OCI-LY1 (cell line): ENCODE measurements around the gene PEX1.
A peak's percentile ranks its signal among the peaks of the same experiment; 100 is the strongest.

Experiments used
- H2AFZ ChIP-seq: fragments of 200-600 bp; sonication (generic), shearing (Covaris generic); 2 replicates; pipeline ENCODE4 v1.6.0; 2014; ENCODE audit warnings: antibody characterized with exemption, mild to moderate bottlenecking, low read length
- H3F3A ChIP-seq: fragments of 200-600 bp; sonication (generic), shearing (Covaris generic); 2 replicates; pipeline ENCODE4 v1.6.0; 2014; ENCODE audit warnings: mild to moderate bottlenecking, antibody characterized with exemption, low read length, moderate library complexity; ENCODE audit not compliant: insufficient read depth
- H3K27ac ChIP-seq: fragments of 200-600 bp; sonication (generic); 2 replicates; pipeline ENCODE4 v1.5.1; 2014; ENCODE audit warnings: low read length, mixed run types, mild to moderate bottlenecking, low read depth; ENCODE audit not compliant: poor library complexity, severe bottlenecking
- H3K27me3 ChIP-seq: fragments of 200-600 bp; sonication (generic); 2 replicates; pipeline ENCODE4 v1.6.0; 2014; ENCODE audit warnings: antibody characterized with exemption, mild to moderate bottlenecking, low read length, moderate library complexity; ENCODE audit not compliant: insufficient read depth
- H3K36me3 ChIP-seq: fragments of 200-600 bp; sonication (generic); 2 replicates; pipeline ENCODE4 v1.6.1; 2014; ENCODE audit warnings: mild to moderate bottlenecking, antibody characterized with exemption, low read length, moderate library complexity, mixed read lengths; ENCODE audit not compliant: insufficient read depth
- H3K4me1 ChIP-seq: fragments of 200-600 bp; sonication (generic); 2 replicates; pipeline ENCODE4 v1.5.1; 2014; ENCODE audit warnings: mild to moderate bottlenecking, low read length, moderate library complexity; ENCODE audit not compliant: insufficient read depth, severe bottlenecking
- H3K4me2 ChIP-seq: fragments of 200-600 bp; sonication (generic), shearing (Covaris generic); 2 replicates; pipeline ENCODE4 v1.6.1; 2014; ENCODE audit warnings: low read length
- H3K4me3 ChIP-seq: fragments of 200-600 bp; sonication (generic); 2 replicates; pipeline ENCODE4 v1.5.1; 2014; ENCODE audit warnings: low read length, low read depth, mild to moderate bottlenecking, mixed read lengths; ENCODE audit not compliant: poor library complexity, severe bottlenecking
- H3K79me2 ChIP-seq: fragments of 200-600 bp; shearing (Covaris generic); 2 replicates; pipeline ENCODE4 v1.6.1; 2016; ENCODE audit warnings: mixed run types, low read length, mixed read lengths; ENCODE audit not compliant: insufficient read depth
- H3K9ac ChIP-seq: fragments of 200-600 bp; sonication (generic), shearing (Covaris generic); 2 replicates; pipeline ENCODE4 v1.6.1; 2014; ENCODE audit warnings: mild to moderate bottlenecking, low read length, mixed read lengths
- H3K9me2 ChIP-seq: fragments of 200-600 bp; sonication (generic), shearing (Covaris generic); 2 replicates; pipeline ENCODE4 v1.6.1; 2014; ENCODE audit warnings: low read depth, mild to moderate bottlenecking, low read length, mixed read lengths
- H3K9me3 ChIP-seq: fragments of 200-600 bp; shearing (Covaris generic); 2 replicates; pipeline ENCODE4 v1.6.1; 2014; ENCODE audit warnings: low read length, mixed read lengths
- H4K20me1 ChIP-seq: fragments of 200-600 bp; sonication (generic), shearing (Covaris generic); 2 replicates; pipeline ENCODE4 v1.6.0; 2016; ENCODE audit warnings: mild to moderate bottlenecking, low read length; ENCODE audit not compliant: insufficient read depth
- CTCF ChIP-seq: fragments of 200-600 bp; sonication (generic), shearing (Covaris generic); IDR thresholded peaks from 2 replicates; pipeline ENCODE4 v1.5.1; 2017; ENCODE audit warnings: mild to moderate bottlenecking, antibody characterized with exemption, low read length, moderate library complexity, mixed read lengths
- EZH2 ChIP-seq: fragments of 200-600 bp; sonication (generic), shearing (Covaris generic); IDR thresholded peaks from 2 replicates; pipeline ENCODE4 v1.8.0; 2017; ENCODE audit warnings: borderline replicate concordance, mixed run types, mild to moderate bottlenecking, antibody characterized with exemption, low read length, moderate library complexity, mixed read lengths

Gene PEX1

GRCh38 chr7:92461027-92462003 lies 67.0 kb downstream of the PEX1 start:
- Histone ChIP-seq H3K9me2 (no peaks in the 10 kb centered on the region), H3K4me2 (peak overlapping the region; percentile 18; the same call in 1 of the 2 replicates), H3K36me3 (peaks cover 5% of the 10 kb centered on the region), H3K9me3 (no peaks in the 10 kb centered on the region), H3F3A (no peaks in the 10 kb centered on the region), H3K4me3 (no peak overlapping the region), H3K4me1 (peaks cover 10% of the 10 kb centered on the region), H2AFZ (peak overlapping the region; percentile 85), H3K27me3 (no peaks in the 10 kb centered on the region), H3K9ac (no peak overlapping the region; the same call in 1 of the 2 replicates), H3K79me2 (no peaks in the 10 kb centered on the region), H3K27ac (peak overlapping the region; percentile 15), H4K20me1 (no peaks in the 10 kb centered on the region)
- TF ChIP-seq CTCF, result peak; percentile 95
- no peak for TF ChIP-seq EZH2

GRCh38 chr7:92460510-92460909 lies 67.8 kb downstream of the PEX1 start:
- Histone ChIP-seq H3K79me2 (no peaks in the 10 kb centered on the region), H3K9me3 (no peaks in the 10 kb centered on the region), H3K9me2 (no peaks in the 10 kb centered on the region), H4K20me1 (no peaks in the 10 kb centered on the region), H3K36me3 (peaks cover 13% of the 10 kb centered on the region), H3K9ac (no peak overlapping the region), H2AFZ (no peak overlapping the region), H3K4me3 (no peak overlapping the region), H3K27me3 (no peaks in the 10 kb centered on the region), H3K27ac (no peak overlapping the region), H3K4me1 (peaks cover 10% of the 10 kb centered on the region), H3F3A (no peaks in the 10 kb centered on the region), H3K4me2 (no peak overlapping the region)
- TF ChIP-seq EZH2 (no peak), CTCF (no peak)

- H3K4me1 ChIP-seq, result peaks cover 10% of the 10 kb centered on the region
- no peaks in the 10 kb centered on the region for H3K79me2 ChIP-seq
- H3K27ac ChIP-seq, result no peak overlapping the region
- no peaks in the 10 kb centered on the region for H3K9me3 ChIP-seq
- TF ChIP-seq EZH2 (no peak), CTCF (no peak)
- peaks cover 17% of the 10 kb centered on the region for H3K36me3 ChIP-seq
- no peaks in the 10 kb centered on the region for H3F3A ChIP-seq
- no peak overlapping the region for H3K9ac ChIP-seq
- H3K4me3 ChIP-seq, result no peak overlapping the region
- H2AFZ ChIP-seq, result no peak overlapping the region
- no peak overlapping the region for H3K4me2 ChIP-seq
- no peaks in the 10 kb centered on the region for H3K27me3 ChIP-seq
- H4K20me1 ChIP-seq, result no peaks in the 10 kb centered on the region
- no peaks in the 10 kb centered on the region for H3K9me2 ChIP-seq
These were observed 68.2 kb downstream of the PEX1 start for GRCh38 chr7:92460109-92460508.
